Upper lobe of right lung (tissue), 1 donor: ENCODE data around the gene ESPN. TPM values are rescaled to one million over a fixed set of nuclear protein-coding genes. Genes with fewer than 3 reads are reported as not detected.

Experiments
- ATAC-seq: fragments of 200-7000 bp; cut with Tn5 transposase; one replicate; pipeline ENCODE4 v1.9.1; 2020; ENCODE audit warnings: mild to moderate bottlenecking, moderate library complexity
- DNase-seq: peaks from one replicate; pipeline ENCODE4 v3.0.0-alpha.2; 2020
- H3K27ac ChIP-seq: fragments of 200-600 bp; one replicate; pipeline ENCODE4 v1.8.0; 2022
- H3K27me3 ChIP-seq: fragments of 200-600 bp; one replicate; pipeline ENCODE4 v1.8.0; 2022; ENCODE audit warnings: mild to moderate bottlenecking
- H3K36me3 ChIP-seq: fragments of 200-600 bp; one replicate; pipeline ENCODE4 v1.8.0; 2022
- H3K4me1 ChIP-seq: fragments of 200-600 bp; one replicate; pipeline ENCODE4 v1.8.0; 2022
- H3K4me3 ChIP-seq: fragments of 200-600 bp; one replicate; pipeline ENCODE4 v1.8.0; 2022; ENCODE audit warnings: mild to moderate bottlenecking
- H3K9me3 ChIP-seq: fragments of 200-600 bp; one replicate; pipeline ENCODE4 v1.8.0; 2022
- CTCF ChIP-seq: fragments of 200-600 bp; IDR thresholded peaks from one replicate; pipeline ENCODE4 v1.8.0; 2022; ENCODE audit warnings: antibody characterized with exemption
- intact Hi-C: fragments of 100-400 bp; cut with DNase I; formaldehyde crosslinking; loops from one replicate; pipeline ENCODE4 v1.11.0; 2022
- total RNA-seq: library from RNA; stranded (reverse); fragmentation: NEBNext Ultra II Directional; extraction: Animal tissue kit (Norgen Biotek cat#: 25700); gene quantifications from one replicate; pipeline ENCODE4 v1.2.1, GENCODE V29; 2021
- donor health status: DM: no; HTN: yes; CAD: no; lungs with severe emphysema.

Gene ESPN
- total RNA-seq, 1 donor from 2014 or later, result 4.3 TPM

GRCh38 chr1:6399294-6399693 lies 25.3 kb upstream of the ESPN start:
- intact Hi-C loops, result no loop called here
- Histone ChIP-seq H3K9me3 (no peaks in the 10 kb centered on the region), H3K4me3 (no peak overlapping the region), H3K27ac (no peak overlapping the region), H3K27me3 (no peaks in the 10 kb centered on the region), H3K36me3 (no peaks in the 10 kb centered on the region), H3K4me1 (peaks cover under 1% of the 10 kb centered on the region)
- TF ChIP-seq CTCF, result no peak
- no peak for DNase-seq
- ATAC-seq, result no peak

GRCh38 chr1:6401673-6402072 lies 22.9 kb upstream of the ESPN start:
- DNase-seq (no peak), ATAC-seq (peak; percentile 85)
- intact Hi-C loops, result loop anchor here (5.0 to 10.0 kb wide), 2 partner anchors 39 to 157 kb away; partner anchors contain the start of gene HES3
- H3K27ac ChIP-seq, result no peak overlapping the region
- TF ChIP-seq CTCF, result no peak
- H3K36me3 ChIP-seq, result no peaks in the 10 kb centered on the region
- H3K4me1 ChIP-seq, result no peaks in the 10 kb centered on the region
- H3K9me3 ChIP-seq, result no peaks in the 10 kb centered on the region
- H3K27me3 ChIP-seq, result peaks cover 10% of the 10 kb centered on the region
- H3K4me3 ChIP-seq, result no peak overlapping the region

- intact Hi-C loops, result loop anchor here (10.0 kb wide), 1 partner anchor 163 kb away; the partner anchor contains the start of gene HES3
- Histone ChIP-seq H3K27ac (no peak overlapping the region), H3K4me3 (no peak overlapping the region), H3K4me1 (no peaks in the 10 kb centered on the region), H3K36me3 (no peaks in the 10 kb centered on the region), H3K9me3 (no peaks in the 10 kb centered on the region), H3K27me3 (peaks cover 15% of the 10 kb centered on the region)
- TF ChIP-seq CTCF, result no peak
- ATAC-seq (no peak), DNase-seq (no peak)
Measured at GRCh38 chr1:6408023-6408422, 16.6 kb upstream of the ESPN start.

- intact Hi-C loops, result loop anchor here (10.0 kb wide), 1 partner anchor 164 kb away; the partner anchor contains the start of gene HES3
- no peaks in the 10 kb centered on the region for H3K4me1 ChIP-seq
- H3K27me3 ChIP-seq, result peaks cover 15% of the 10 kb centered on the region
- H3K27ac ChIP-seq, result no peak overlapping the region
- DNase-seq, result no peak
- no peaks in the 10 kb centered on the region for H3K36me3 ChIP-seq
- ATAC-seq, result no peak
- no peak overlapping the region for H3K4me3 ChIP-seq
- TF ChIP-seq CTCF, result no peak
- no peaks in the 10 kb centered on the region for H3K9me3 ChIP-seq
Measured at GRCh38 chr1:6409053-6409452, 15.5 kb upstream of the ESPN start.

- Histone ChIP-seq H3K27me3 (peaks cover 20% of the 10 kb centered on the region), H3K4me1 (no peaks in the 10 kb centered on the region), H3K9me3 (no peaks in the 10 kb centered on the region), H3K36me3 (no peaks in the 10 kb centered on the region), H3K27ac (no peak overlapping the region), H3K4me3 (no peak overlapping the region)
- DNase-seq, result no peak
- intact Hi-C loops, result loop anchor here (10.0 kb wide), 1 partner anchor 165 kb away; the partner anchor contains the start of gene HES3
- no peak for TF ChIP-seq CTCF
- ATAC-seq, result no peak
Measured at GRCh38 chr1:6409733-6410132, 14.8 kb upstream of the ESPN start.
